NCI-H2081 (cell line): Measurements from ENCODE around the gene RPP38.

Experiments
- DNase-seq, 2 experiments: peaks; one replicate each; lab custom pipeline; 2025; lab: John Stamatoyannopoulos, UW

The RPP38 gene, protein sequence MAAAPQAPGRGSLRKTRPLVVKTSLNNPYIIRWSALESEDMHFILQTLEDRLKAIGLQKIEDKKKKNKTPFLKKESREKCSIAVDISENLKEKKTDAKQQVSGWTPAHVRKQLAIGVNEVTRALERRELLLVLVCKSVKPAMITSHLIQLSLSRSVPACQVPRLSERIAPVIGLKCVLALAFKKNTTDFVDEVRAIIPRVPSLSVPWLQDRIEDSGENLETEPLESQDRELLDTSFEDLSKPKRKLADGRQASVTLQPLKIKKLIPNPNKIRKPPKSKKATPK

GRCh38 chr10:15097011-15097812 lies at the start of gene RPP38:
RPP38 (plus strand) TSS chr10:15097355; CDS start chr10:15103315, 5,960 bp downstream.
- peak; percentile 83 to 90 for DNase-seq

DNA sequence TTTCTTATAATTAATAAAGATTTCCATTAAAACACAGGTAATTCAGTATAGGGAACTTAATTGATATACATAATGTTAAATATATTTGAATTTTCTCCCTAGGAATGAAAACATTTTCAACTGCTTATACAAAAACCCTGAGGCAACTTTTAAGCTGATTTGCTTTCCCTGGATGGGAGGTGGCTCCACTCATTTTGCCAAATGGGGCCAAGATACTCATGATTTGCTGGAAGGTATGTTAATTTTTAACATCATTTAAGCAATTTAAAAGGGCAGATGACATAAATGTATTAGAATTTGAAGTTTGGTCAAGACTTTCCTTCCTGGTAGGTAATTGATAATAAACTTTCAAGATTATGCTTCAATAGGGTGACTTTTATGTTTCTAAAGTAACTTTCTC lies 47.6 kb upstream of the RPP38 start:
- DNase-seq = no peak

GRCh38 chr10:15052121-15052520 lies 45.0 kb upstream of the RPP38 start:
- DNase-seq = no peak

GRCh38 chr10:15053061-15053460 lies 44.1 kb upstream of the RPP38 start:
- DNase-seq = no peak

GRCh38 chr10:15058689-15059088 lies 38.5 kb upstream of the RPP38 start:
- DNase-seq = no peak

DNA sequence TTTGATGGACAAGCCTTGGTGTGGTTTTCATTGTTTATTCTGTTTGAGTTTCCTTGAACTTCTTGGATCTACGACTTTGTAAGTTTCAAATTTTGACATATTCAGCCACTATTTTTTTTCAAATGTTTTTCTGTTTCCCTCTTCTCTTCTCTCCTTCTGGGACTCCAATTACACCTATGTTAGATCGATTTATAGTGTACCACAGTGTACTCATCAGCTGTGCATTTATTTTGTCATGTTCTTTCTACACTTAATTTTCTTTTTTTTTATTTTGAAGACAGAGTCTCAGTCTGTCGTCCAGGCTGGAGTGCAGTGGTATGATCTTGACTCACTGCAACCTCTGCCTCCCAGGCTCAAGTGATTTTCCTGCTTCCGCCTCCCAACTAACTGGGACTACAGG lies 37.2 kb upstream of the RPP38 start:
- DNase-seq = no peak

DNA sequence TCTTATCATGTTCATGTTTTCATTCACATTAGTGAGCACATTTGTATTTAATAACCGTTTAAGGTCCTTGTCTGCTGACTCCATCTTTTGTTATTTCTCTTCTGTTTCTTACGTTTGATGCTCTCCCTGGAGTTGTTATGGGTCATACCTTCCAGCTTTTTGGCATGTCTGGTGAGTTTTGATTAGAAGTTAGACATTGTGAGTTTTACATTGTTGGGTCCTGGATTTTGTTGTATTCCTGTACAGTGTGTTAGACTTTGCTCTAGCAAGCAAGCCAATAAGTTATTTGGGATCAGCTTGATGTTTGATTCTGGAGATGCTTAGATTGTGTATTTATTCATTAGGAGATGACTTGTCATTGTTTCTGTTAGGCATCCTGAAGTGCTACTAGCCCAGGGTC lies 36.5 kb upstream of the RPP38 start:
- DNase-seq = no peak

GRCh38 chr10:15067154-15067553 lies 30.0 kb upstream of the RPP38 start:
- DNase-seq = no peak

- DNase-seq = no peak
Observed at GRCh38 chr10:15068802-15069201, 28.4 kb upstream of the RPP38 start.

DNA sequence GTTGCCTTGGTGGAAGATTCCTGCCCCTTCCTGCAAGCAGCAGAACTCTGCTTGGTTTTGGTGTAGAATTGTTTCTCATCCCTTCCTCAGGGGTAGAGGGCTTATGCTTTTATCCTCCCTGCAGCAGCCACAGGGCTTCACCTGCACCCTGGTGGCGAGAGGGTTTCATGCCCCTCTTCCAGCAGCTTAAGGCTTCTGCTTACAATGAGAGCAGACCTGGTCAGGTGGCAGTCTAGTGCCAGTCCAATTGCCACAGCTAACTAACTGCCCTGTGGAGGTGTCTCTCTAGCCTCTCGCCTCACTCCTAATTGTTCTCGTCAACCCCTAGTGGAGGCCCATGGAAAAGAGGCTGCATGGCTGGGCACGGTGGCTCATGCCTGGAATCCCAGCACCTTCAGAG lies 27.9 kb upstream of the RPP38 start:
- no peak for DNase-seq

DNA sequence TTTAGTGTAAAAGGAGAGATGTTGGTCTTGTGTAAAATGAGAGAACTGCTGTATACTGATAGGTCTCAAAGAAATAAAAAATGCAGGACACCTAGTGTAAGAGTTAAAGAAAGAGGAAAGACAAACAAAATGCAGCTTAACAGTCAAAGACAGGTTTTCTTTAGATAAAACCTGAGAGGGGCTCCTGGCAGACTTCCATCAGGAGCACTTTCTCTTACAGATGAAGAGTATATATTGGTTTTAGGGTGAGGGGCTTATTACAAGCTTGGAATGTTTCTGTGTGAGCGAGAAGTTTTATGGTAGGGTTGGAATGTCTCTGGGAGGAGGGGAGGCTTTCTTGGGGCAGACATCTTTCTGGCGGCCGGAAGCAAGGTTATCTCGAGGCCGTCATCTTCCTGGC lies 24.8 kb upstream of the RPP38 start:
- DNase-seq = no peak

- no peak for DNase-seq
Observed at GRCh38 chr10:15075421-15075820, 21.7 kb upstream of the RPP38 start.

- DNase-seq = no peak
Observed at GRCh38 chr10:15083674-15084501, 13.3 kb upstream of the RPP38 start.

DNA sequence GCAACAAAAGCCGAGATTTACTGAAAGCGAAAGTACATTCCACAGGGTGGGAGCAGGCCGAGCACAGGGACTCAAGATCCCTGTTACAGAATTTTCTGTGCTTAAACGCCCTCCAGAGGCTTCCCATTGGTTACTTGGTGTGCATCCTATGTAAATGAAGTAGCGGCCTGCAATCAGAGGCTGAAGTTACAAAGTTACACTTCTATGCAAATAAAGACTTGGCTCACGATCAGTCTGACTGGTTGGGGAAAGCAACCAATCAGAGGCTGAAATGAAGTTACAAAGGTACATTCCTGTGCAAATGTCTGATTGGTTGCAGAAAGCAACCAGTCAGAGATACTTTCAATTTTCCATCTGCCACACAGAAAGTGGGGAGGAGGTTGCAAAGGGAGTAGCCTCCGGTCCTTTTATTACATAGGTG lies 12.6 kb upstream of the RPP38 start:
- DNase-seq = no peak

GRCh38 chr10:15088428-15089261 lies 8.5 kb upstream of the RPP38 start, which contains the start of gene ACBD7:
ACBD7 (minus strand) TSS chr10:15088776; CDS start chr10:15088728, 48 bp downstream.
- peak; percentile 79 to 84 for DNase-seq

DNA sequence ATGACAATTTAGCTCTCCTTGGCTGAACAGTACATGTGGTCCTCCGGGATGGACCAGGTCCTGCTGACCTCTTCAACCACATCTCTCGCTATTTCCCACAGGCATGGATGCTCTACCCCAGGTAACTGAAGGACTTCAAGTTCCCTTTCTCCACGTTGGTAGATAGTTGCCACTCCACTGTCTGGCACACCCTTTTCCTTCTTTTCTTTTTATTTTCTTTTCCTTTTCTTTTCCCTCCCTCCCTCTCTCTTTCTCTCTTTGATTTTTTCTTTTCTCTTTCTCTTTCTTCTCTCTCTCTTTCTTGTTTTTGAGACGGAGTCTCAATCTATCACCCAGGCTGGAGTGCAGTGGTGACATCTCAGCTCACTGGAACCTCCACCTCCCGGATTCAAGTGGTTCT lies 5.7 kb upstream of the RPP38 start:
- no peak for DNase-seq

GRCh38 chr10:15092855-15093408 lies 4.2 kb upstream of the RPP38 start:
- no peak for DNase-seq

DNA sequence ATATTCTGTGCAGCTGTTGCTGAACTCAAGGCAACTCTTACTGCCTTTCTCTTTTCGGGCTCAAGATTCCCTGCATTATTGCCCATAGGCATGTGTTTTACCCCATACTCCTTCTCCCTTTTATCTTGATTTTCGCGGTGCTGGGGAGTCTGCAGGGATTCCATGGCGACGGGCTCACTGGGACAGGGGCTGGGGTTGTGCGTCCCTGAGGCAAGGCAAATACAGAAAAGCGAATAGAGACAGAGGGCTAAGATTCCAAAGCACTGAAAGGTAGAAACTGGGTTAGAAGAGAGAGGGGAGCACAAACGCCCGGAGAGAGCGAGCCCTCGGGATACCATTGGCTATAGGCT lies 519 bp upstream of the RPP38 start:
- DNase-seq = no peak

GRCh38 chr10:15099886-15100285 lies 2.7 kb downstream of the RPP38 start:
- DNase-seq = no peak

DNA sequence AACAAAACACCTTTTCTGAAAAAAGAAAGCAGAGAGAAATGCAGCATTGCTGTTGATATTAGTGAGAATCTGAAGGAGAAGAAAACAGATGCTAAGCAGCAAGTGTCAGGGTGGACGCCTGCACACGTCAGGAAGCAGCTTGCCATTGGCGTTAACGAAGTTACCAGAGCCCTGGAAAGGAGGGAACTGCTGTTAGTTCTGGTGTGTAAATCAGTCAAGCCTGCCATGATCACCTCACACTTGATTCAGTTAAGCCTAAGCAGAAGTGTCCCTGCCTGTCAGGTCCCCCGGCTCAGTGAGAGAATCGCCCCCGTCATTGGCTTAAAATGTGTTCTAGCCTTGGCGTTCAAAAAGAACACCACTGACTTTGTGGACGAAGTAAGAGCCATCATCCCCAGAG lies 6.4 kb downstream of the RPP38 start:
- no peak for DNase-seq

DNA sequence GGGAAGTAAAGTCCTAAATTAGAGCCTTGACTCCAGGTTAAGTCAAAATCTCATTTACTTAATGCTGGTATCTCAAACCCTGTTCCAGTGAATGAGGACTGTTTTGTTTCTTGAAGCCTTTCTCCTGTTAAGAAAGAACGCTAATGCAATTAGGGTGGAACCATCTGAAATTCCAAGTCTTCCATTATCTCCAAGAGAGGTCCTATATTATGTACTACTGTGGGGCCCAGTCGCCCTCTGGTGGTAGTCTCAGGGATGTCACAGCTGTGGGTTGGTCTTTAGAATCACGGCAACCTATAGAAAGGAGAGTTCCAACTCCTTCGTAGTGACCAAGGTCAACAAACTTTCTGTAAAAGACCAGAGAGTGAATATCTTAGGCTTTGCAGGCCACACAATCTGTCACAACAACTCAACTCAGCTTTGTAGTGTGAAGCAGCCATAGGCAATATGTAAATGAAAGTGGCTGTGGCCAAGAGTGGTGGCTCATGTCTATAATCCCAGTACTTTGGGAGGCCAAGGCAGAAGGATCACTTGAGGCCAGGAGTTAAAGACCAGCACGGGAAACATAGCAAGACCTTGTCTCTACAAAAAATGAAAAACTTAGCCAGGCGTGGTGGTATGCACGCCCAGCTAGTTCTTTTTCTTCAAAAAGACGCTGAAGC lies 9.3 kb downstream of the RPP38 start:
- peak; percentile 26 to 39 for DNase-seq
